HG03342 (cell line): ENCODE data around the gene ESPN.

Experiments
- ATAC-seq: cut with Tn5 transposase; IDR thresholded peaks from one replicate; pipeline ENCODE4 v1.9.1; 2021; ENCODE audit warnings: mild to moderate bottlenecking, moderate library complexity; ENCODE audit not compliant: unreplicated experiment

Gene ESPN

DNA sequence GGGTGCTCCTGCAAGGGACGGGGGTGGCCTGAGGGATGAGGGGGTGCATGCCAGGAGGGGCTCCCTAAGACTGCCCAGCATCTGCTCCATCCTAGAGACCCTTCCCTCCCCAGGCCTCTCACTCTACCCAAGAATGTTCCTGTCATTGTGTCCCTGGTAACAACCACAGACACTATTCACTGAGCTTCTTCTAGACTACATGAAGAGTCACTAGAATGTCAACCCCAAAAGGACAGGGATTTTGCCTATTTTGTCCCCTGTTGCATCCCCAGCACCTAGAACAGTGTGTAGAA lies 38.5 kb downstream of the ESPN start:
- ATAC-seq = no peak

DNA sequence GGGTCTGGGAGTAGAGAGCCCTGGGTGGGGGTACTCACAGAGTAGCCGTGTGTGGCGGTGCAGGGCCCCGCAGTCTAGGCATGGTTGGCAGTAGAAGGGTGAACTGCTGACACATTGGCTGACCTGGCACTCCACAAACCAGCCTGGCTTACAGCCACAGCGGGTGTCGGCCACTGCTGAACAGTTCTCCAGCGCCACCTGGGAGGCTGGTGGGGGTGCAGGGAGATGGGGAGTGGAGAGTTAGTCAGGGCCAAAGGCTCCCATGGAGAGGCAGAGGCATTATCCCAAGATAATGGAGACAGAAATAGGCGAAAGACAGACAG lies 39.9 kb downstream of the ESPN start:
- ATAC-seq = no peak

DNA sequence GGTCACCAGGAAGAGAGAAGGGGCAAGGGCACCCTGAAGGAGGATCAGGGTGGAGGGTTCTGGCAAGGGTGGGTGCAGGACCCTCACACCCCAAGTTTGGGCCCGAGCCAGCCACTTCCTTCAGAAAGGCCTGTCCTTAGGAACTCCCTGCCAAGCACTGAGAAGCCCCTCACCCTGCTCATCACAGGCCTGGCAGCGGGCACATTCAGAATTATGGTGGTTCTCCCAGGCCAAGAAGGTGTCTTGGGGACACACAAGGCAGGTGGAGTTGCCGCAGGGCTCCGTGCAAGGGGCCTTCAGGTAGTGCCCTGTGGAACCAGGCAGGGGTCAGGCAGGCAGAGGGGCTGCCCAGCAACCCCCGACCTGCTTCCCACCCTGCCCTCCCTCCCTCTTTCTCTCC lies 40.3 kb downstream of the ESPN start:
- no peak for ATAC-seq

DNA sequence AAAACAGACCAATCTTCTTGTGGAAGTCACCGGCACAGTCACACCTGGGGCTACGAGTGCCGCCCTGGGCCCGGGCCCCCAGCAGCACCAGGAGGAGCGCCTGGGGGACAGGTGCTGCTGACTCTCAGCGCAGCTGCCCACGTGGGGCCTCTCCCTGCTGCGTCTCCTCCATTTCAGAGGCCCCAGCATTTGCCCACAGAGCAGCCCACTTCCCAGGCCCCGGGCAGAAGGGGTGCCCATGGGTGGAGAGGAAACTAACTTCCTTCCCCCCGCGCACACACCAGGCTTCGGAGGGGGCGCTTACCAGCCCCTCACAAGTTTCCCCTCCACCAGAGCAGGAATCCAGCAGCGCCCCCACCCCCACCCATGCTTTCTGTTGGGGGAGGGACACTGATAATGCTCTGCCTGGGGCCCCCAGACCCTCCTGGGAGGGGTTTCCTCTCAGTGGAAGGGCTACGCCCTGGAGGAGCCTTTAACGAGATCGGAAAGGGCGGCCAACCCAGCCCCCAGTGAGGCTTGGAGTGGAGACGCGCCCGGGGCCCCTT lies 41.0 kb downstream of the ESPN start:
- no peak for ATAC-seq

DNA sequence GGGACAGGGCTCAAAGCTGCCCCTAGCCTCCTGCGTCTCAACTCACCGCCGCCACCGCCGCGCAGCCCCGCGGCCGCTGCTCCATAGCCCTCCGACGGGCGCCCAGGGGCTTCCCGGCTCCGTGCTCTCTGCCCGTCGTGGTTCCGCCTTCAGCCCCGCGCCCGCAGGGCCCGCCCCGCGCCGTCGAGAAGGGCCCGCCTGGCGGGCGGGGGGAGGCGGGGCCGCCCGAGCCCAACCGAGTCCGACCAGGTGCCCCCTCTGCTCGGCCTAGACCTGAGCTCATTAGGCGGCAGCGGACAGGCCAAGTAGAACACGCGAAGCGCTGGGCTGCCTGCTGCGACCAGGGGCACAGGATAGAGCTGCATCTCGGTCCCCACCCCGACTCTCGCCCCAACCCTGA lies 41.4 kb downstream of the ESPN start, which contains the start of gene TNFRSF25:
TNFRSF25 (minus strand) TSS at position 151 of the 400 bp plus-strand sequence; CDS start at position 85, 66 bp downstream.
- ATAC-seq = no peak

DNA sequence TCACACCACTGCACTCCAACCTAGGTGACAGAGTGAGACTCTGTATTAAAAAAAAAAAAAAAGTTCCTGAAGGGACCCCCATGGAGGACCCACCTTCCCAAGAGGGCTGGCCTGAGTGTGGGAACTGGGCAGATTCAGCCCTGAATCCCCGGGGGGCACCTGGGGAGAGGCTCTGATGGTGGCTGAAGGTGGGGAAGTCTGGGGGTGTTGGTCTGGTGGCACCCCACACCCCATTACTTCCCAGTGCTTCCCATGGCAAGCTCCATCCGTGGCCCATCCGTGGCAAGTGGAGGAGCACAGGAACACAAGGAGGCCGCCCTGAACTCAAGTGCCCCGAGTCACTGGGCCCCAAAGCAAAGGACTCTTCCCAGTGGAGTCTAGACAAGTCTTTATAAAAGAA lies 42.2 kb downstream of the ESPN start:
- no peak for ATAC-seq

DNA sequence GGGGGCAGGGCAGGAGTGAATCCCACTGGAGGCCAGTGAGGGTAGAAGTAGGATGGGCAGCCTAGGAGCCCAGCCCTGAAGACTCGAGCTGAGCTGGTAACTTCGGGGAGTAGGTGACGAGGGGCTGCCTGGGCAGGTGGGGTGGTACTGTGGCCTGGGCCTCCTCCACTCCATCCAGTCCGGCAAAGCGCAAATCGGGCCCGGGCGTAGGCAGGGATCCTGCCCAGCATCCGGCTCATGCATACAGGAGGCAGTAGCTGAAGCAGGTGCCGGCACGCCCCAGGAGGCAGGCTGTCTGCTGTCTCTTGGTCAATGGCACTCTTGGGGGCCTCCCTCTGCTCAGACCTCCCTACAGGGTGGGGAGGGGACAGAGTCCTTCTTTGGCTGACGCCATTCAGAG lies 42.6 kb downstream of the ESPN start:
- no peak for ATAC-seq

DNA sequence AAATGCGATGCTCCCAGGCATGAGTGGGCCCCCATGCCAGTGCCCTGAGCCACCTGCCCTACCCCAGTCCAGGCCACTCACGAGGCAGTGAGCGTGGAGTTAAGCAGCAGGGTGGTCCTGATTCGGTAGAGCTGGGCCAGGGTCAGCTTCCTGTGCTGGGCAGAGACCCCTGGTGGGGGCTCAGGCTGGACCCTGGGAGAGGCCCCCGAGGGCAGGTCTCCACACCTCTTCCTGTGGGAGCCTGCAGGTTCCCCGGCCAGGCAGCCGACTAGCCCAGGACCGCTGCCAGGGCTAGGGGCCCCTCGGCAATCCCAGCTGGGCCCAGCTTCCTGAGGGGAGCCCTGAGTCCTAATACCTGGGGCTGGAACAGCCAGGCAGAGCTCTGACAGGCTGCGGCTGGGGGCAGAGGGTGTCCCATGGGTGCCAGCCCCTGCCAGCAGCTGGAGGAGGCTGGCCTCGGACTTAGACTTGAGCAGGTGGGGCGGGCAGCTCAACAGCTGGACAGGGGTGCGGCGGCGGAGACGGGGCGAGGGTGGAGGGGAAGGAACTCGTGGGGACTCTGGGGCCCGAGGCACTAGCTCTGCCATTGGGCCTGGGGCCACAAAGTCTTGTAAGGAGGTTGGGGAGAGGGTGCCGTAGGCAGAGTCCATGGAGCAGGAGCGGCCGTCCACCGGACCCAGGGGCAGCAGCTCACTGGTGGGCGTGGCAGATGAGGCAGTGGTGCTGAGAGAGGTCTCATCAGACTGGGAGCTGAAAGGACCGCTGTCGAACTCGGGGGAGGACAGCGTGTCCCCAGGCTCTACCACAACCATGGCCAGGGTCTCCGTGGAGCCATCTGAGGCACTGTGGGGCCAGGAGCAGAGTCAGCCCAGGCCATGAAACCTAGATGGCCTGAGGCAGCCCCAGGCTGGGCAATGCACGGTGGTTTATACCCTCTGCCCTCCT lies 43.4 kb downstream of the ESPN start:
- ATAC-seq = no peak

DNA sequence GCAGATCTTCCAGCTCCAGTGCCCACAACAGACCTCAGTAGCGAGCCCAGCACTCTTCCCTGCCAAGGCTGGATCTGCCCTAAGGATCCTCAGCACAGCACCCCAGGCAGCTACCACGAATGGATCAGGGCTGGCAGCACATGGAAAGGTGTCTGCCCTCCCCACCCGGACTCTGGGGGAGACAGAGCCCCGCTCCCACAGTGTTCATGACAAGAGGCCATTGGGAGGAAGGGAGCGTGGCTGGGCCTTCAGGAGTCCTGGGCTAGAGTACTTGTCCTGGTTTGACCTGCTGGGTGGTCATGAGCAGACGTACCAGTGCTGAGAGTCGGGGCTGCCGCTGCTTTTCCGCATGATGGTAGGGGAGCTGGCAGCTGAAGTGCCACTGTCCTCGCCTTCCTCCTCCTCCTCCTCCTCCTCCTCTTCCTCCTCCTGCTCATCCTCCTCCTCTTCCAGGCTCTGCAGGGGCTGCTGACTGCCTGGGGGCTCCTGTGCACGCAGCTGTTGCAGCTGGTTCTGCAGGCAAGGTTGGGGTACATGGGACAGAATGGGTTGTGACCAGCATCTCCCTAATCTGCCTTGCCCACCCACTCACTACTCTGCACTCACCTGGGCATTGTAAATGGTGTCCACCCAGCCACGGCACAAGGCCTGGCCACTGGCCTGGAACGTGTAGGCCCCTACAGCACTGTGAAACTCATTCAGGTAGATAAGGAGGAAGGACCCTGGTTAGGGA lies 44.3 kb downstream of the ESPN start:
- ATAC-seq = no peak

DNA sequence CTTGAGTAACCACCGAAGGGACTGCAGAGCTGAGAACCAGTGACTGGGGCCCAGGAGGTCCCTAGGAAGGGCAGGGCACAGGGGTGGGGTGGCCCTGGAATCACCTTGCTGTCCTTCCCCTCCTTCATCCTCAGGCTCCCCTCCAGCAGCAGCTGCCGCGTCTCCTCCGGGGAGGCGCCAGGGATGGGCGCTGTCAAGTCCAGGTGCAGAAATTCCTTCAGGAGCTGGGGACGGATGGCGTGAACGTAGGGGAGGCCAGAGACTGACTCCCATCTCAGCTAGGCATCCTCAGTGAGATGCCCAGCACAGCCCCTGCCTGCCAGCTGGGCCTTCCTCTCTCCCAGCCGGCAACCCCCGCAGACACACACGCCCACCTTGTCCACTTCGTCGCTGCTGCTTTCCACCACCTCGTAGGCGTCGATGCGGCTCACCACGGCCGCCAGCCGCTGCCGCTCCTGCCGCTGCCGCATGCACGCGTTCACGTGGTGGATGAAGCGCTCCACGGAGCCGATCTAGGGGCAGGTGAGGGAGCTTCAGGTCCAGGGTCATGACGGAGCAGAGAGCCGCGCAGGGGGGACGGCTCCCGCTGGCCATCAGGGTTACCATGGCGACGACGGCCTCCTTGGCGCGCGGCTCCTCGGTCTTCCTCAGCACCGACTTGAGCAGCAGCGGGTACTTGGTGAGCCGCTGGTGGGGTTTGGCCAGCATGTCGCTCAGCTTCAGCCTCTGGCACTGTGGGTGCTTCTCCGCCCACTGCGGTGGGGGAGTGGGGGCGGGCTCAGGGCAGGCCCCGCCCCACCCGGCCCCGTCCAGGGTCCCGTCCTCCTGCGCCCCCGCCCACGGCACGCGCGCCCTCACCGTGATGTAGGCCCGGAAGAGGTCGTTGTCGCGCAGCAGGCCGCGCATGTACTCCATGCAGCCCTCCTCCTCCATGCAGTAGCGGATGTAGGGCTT lies 45.8 kb downstream of the ESPN start:
- ATAC-seq = no peak

DNA sequence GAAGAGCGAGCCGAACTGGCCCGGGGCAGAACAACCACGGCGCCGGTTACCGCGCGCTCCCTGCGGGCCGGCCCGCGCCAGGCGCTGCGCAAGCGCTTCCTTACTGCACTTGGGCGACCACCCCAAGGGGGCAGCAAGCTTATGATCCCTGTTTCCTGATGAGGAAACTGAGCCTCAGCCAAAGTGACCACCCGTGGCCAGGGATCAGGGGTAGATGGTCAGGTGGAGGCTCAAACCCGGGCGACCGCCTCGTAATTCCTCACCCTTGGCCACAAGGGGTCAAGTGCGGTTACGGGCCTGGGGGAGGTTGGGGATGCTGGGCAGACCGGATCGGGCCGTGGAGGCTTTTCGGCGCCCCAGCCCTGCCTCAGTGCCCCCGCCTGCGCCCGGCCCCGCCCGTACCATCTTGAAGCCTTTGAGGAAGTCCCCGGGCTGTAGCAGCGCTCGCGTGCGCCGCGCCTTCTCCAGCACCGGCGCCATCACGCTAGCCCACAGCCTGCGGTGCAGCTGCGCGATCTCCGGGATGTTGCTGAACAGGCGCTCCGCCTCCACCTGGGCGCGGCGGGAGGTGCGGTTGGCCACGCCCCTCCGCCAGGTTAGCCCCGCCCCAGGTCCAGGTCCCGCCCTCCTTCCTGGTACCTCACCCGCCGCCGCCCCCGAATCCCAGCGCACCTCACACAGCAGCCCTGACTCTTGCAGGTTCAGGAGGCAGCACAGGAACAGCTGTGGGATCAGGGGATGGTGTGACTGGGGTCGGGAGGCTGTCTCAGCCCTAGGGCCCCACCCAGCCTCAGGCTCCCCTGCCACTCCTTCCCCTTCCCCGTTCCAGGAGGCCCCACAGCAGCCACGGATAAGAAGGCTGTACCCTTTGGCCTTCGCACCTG lies 46.8 kb downstream of the ESPN start:
- ATAC-seq = no peak

DNA sequence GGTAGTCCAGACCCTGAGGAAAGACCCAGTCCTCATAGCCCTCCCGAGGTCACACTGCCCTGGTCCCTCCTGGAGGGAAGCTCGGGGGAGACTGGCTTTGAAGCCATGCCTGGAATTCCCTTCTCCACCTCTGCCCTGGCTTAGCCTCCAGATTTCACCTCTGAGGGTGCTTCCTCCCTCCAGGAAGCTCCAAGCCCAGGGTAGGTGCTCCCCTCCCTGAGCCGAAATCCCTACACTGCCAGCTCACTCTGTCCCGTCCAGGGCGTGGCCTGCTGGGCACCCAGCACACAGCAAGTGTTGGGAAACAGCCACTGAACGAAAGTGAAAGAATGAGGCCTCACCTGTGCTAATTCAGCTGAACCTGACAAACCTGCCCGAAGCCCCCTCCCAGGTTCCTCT lies 47.4 kb downstream of the ESPN start:
- no peak for ATAC-seq

DNA sequence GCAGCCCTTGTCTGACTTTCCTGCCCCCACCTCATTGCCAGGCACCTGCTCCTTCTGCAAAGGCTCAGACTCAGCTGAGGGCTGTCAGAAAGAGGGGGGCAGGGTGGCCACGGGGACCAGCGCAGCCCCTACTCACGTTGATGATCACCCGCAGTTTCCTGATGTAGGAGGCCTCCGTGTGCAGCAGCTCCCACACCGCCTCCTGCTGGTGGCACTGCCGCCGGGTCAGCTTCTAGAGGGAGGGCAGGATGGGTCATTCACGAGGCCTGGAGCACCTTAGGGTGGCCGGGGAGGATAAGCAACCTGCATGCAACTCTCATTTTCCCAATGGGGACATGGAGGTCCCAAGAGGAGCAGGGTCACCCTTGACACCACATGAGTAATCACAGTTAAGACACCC lies 47.8 kb downstream of the ESPN start:
- ATAC-seq = no peak

DNA sequence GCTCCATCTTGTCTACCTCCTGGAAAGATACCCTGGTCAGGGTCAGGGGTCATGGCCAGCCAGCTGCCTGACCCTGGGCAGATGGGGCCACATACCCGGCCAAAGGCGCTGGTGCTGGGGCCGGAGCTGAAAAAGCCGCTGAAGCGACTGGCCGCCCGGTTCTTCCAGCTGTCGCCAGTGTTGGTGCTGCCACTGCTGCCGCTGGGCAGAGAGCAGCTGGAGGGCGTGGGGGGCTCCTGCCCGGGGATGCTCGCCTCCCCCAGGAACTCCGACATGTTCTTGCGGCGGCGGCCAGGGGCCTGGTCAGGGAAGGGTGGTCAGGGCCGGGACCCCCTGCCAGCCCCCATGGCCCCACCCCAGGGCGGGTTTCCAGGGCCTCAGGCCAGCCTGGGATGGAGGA lies 48.6 kb downstream of the ESPN start:
- no peak for ATAC-seq

DNA sequence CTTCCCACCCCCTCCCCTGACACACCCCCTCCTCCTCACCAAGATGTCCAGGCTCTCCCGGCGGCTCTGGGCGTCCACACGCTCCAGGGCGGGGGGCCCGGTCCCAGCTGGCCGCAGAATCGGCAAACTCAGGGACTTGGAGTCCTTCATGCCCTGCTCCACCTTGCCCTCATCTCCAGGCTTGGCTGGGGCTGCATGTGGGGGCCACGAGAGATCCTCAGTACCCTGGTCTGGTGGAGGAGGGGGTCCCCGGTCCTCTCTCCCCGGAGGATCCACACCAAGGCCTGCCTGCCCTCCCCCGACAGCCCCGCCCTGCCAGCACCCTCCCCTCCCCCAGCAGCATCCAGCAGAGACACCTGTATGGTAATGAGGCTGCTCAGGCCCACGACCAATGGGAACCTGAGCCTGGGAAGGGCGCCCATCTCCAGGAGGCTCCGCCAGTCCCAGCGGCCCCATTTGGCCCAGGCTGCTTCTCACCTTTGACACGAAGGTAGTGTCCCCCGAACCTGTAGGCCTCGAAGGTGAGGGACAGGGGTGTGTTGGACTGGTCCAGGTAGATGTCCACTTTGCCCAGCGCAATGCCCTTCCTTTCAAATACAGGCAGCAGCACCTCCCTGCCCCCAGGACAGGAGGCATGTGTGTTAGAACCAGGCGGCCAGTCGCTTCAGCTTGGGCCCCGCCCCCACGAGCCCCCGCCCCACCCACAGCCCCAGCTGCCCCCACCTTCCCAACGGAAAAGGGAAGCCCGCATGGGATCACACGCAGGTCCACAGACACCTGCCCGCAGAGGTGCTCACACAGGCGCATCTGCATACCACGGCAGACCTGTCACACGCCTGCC lies 49.6 kb downstream of the ESPN start:
- no peak for ATAC-seq

DNA sequence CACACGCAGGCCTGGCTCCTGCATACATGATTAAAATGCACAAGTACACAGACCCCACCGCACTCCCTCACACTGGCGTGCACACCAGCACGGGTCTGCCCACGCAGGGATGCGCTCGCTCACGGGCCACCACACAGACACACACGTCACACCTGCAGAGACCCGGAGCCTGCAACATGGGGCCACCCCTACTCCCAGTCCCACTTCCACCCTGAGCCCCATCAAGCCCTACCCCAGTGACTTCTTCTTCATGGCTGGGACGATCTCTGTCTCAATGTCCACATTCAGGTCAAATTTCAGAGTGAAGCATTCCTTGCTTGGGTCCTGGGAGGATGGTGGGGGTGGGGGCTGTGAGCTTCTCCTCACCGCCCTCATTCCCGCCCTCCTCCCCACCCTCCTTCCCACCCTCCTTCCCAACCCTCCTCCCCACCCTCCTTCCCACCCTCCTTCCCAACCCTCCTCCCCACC lies 50.3 kb downstream of the ESPN start:
- no peak for ATAC-seq

DNA sequence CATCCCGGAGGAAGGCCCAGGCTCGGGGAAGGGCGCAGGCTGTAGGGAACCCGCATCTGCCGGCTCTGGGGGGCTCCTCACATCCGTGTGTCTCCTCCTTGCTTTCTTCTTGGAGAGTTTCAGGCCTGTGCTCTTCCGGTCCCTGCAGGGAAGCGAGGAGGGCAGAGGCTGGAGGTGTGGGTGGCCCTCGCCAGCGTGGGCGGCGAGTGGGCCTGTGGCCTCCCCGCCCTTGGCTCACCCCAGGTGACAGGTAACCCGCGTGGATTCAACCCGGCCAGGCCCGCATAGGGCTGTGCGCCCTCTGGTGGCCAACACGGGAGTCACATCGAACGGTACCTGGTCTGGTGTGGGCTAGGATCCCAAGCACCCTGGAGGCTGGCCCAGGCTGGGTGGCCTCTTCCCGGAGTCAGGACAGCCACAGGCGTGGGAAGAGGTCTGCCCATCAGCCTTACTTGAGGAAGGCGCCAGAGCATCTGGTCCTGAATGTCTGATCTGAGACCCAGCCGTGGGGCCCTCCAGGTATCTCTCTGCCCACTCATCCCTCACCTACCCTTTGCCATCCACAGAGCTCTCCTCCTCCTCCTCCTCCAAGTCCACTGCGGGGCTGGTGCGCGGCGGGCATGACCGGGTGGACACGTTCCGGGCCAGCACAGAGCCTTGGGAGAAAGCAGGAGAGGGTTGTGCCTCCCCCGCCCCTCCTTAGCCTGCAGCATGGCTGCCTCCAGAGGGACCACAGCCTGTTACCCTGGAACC lies 51.0 kb downstream of the ESPN start:
- ATAC-seq = no peak

DNA sequence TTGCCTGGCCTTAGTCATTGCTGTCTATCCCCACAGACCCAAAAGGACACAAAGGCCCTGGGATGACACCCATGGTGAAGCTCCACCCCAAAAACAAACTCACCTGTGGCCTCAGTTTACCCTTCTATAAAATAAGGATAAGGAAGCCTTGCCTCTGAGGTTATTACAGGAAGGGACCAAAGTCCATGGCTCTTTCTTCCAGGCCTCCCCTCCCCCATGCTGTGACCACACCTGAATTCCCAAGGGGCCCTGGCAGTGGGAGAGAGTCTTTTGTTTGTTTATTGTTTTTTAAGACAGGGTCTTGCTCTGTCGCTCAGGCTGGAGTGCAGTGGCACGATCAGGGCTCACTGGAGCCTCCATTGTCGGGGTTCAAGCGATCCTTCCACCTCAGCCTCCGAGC lies 51.9 kb downstream of the ESPN start:
- no peak for ATAC-seq
